ENCODE measurements around the gene KIAA0930. TPM values are rescaled to one million over a fixed set of nuclear protein-coding genes. Genes with fewer than 3 reads are reported as not detected.

Gene KIAA0930
- total and polyA plus RNA-seq, 10 donors: 32.6 to 93.1 (median 58.1) TPM

DNA sequence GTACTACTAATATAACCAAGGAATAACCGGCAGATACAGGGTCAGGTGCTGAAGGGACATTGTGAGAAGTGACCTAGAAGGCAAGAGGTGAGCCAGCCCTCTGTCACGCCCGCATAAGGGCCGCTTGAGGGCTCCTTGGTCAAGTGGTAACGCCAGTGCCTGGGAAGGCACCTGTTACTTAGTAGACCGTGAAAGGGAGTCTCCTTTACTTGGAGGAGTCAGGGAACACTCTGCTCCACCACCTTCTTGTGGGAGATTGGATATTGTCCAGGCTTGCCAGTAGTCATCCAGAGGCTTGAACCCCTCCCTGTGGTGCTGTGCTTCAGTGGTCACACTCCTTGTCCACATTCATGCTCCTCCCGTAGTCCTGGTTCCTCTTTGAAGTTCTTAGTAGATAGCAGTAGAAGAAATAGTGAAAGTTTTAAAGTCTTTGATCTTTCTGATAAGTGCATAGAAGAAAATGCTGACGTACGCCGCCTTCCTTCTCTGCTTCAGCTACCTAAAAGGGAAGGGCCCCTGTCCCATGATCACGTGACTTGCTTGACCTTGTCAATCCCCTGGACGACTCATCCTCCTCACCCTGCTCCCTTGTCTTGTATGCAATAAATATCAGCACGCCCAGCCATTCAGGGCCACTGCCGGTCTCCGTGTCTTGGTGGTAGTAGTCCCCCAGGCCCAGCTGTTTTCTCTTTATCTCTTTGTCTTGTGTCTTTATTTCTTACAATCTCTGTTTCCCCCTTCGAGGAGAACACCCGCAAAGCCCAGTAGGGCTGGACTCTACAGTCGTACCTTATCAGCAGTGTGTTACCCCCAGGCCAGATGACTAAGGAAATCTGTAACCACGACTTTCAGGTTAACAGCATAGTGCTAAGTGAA, 70.9 kb downstream of the KIAA0930 start:
- no peak overlapping the region for H3K4me3 ChIP-seq
- TF ChIP-seq, protein P1, sequence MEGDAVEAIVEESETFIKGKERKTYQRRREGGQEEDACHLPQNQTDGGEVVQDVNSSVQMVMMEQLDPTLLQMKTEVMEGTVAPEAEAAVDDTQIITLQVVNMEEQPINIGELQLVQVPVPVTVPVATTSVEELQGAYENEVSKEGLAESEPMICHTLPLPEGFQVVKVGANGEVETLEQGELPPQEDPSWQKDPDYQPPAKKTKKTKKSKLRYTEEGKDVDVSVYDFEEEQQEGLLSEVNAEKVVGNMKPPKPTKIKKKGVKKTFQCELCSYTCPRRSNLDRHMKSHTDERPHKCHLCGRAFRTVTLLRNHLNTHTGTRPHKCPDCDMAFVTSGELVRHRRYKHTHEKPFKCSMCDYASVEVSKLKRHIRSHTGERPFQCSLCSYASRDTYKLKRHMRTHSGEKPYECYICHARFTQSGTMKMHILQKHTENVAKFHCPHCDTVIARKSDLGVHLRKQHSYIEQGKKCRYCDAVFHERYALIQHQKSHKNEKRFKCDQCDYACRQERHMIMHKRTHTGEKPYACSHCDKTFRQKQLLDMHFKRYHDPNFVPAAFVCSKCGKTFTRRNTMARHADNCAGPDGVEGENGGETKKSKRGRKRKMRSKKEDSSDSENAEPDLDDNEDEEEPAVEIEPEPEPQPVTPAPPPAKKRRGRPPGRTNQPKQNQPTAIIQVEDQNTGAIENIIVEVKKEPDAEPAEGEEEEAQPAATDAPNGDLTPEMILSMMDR (IDR thresholded peaks at IDR 0.05 in 8 of 11, conservative IDR thresholded peaks at IDR 0.05 in 3 of 11): no peak
- TF ChIP-seq POLR2AphosphoS5 (IDR thresholded peaks at IDR 0.05) (no peak), POLR2A (IDR thresholded peaks at IDR 0.05) (no peak)
- peak overlapping the region in 2 of 8 donors; percentile 12 to 43 for H3K27ac ChIP-seq
- H3K36me3 ChIP-seq: peaks cover 5 to 92% (median 65%) of the 10 kb centered on the region in 6 donors
- no peak for DNase-seq
- intact Hi-C loops (cut with DNase I; ENCODE audit: low total_unique reads): loop anchor here (10.0 kb wide), 1 partner anchor 75 kb away; the partner anchor contains the start of gene KIAA0930
- peaks cover 19 to 98% (median 52%) of the 10 kb centered on the region in 6 donors for H3K4me1 ChIP-seq
- no peaks in the 10 kb centered on the region for H3K27me3 ChIP-seq (replicated peaks in 1 of 7)
- H3K9me3 ChIP-seq: no peaks in the 10 kb centered on the region
- WGBS, 5 donors: 70 to 75% (median 71%) methylated on average over 19 of the region's 19 CpGs

DNA sequence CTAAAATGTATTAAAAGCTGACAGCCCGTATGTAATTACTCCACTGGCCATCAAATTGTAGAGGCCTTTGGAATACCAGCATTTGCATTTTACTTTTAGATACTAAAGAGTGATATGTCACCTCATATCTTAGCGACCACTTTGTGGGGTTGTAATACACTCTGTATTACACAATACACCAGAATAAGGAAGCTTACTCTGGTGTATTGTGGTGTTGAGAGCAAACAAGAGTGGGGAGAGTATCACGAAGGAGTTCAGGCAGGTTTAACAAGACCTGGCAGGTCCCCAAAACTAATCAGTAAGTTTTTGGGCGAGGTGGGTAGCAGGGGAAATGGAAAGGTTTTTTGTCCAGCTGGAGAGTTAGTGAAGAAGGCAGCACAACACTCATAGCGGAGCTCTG, 73.8 kb downstream of the KIAA0930 start:
- DNase-seq: no peak
- intact Hi-C loops (cut with DNase I; ENCODE audit: low total_unique reads): loop anchor here (10.0 kb wide), 1 partner anchor 78 kb away; the partner anchor contains the start of gene KIAA0930
- peaks cover 0 to 63% (median 39%) of the 10 kb centered on the region in 6 donors for H3K36me3 ChIP-seq
- H3K4me3 ChIP-seq: no peak overlapping the region
- H3K4me1 ChIP-seq: peaks cover 21 to 88% (median 51%) of the 10 kb centered on the region in 6 donors
- no peaks in the 10 kb centered on the region for H3K27me3 ChIP-seq (replicated peaks in 1 of 7)
- no peaks in the 10 kb centered on the region for H3K9me3 ChIP-seq
- peak overlapping the region in 6 of 8 donors; percentile 16 to 97 (median 76) for H3K27ac ChIP-seq
- WGBS, 5 donors: 48 to 80% (median 62%) methylated on average over 5 of the region's 5 CpGs
- TF ChIP-seq, protein P1 (IDR thresholded peaks at IDR 0.05 in 8 of 11, conservative IDR thresholded peaks at IDR 0.05 in 3 of 11): no peak
- TF ChIP-seq POLR2AphosphoS5 (IDR thresholded peaks at IDR 0.05) (no peak), POLR2A (IDR thresholded peaks at IDR 0.05) (no peak)

DNA sequence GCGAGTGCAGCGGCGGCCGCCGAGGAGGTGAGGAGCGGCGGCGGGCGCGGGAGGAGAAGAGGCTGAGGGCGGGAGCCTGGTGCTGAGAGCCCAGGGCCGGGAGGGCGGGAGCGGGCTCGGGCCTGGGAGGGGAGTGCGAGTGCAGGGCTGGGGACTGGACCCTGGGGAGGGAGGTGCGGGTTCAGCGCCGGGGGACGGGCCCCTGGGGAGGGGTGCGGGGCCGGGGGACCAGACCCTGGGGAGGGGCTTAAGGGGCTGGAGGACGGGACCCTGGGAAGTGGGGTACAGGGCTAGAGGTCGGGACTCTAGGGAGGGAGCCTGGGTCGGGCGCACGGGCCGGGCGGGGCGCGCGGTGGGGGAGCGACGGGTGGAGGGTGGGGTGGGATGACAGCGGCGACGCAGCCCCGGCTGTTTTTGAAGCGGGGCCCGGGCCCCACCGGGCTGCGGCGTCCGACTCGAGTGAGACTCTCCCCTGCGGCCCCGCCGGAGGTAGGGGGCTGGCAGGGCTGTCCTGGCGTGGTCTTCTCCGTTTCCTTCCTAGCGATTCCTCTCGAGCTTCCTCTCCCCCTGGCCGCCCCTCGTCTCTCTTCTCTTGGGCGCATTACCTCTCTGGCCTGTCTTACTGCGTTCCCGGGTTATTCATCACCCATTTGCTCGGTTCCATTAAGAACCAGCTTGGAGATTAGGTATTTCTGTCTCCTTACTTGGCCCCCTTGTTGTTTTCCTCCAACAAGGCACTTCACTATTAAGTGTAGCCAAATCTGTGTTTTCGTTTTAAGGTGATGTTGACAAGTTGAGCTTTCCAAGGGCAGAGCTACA, 76.2 kb downstream of the KIAA0930 start:
- intact Hi-C loops (cut with DNase I; ENCODE audit: low total_unique reads): loop anchor here (10.0 kb wide), 1 partner anchor 80 kb away; the partner anchor contains the start of gene KIAA0930
- H3K27ac ChIP-seq: peak overlapping the region; percentile 81 to 97 (median 96)
- peak overlapping the region; percentile 75 to 97 (median 88) for H3K4me3 ChIP-seq
- 0 to 2% (median 1%) methylated on average over 39 to 59 of the region's 59 CpGs for WGBS, 5 donors
- H3K4me1 ChIP-seq: peaks cover 28 to 88% (median 62%) of the 10 kb centered on the region in 6 donors
- no peaks in the 10 kb centered on the region for H3K27me3 ChIP-seq (replicated peaks in 1 of 7)
- peaks cover 0 to 38% (median 18%) of the 10 kb centered on the region in 6 donors for H3K36me3 ChIP-seq
- H3K9me3 ChIP-seq: no peaks in the 10 kb centered on the region
- TF ChIP-seq POLR2AphosphoS5 (IDR thresholded peaks at IDR 0.05): no peak
- TF ChIP-seq, protein P1 (IDR thresholded peaks at IDR 0.05 in 8 of 11, conservative IDR thresholded peaks at IDR 0.05 in 3 of 11): no peak
- no peak for TF ChIP-seq POLR2A (IDR thresholded peaks at IDR 0.05)
- peak; percentile 91 for DNase-seq

Measured in spleen (tissue), 11 donors.